Endothelial cell of umbilical vein (primary cell): ENCODE measurements around the gene LRRC17. TPM values are rescaled to one million over a fixed set of nuclear protein-coding genes. Genes with fewer than 3 reads are reported as not detected.

Experiments used
- BruUV-seq: library from RNA; stranded (reverse); fragments of 400-500 nt; replicated peaks from 2 replicates; lab custom pipeline; 2021; lab: Mats Ljungman, UMichigan
- CTCF ChIA-PET: fragments of 300-600, 350-600 bp; sonication (Branson Sonifier 250); formaldehyde crosslinking; loops from one replicate; lab custom pipeline; 2021; ENCODE audit warnings: antibody characterized with exemption, inconsistent platforms; lab: Charles Lee
- POLR2A ChIA-PET: fragments of 300-600, 350-600 bp; sonication (Branson Sonifier 250); formaldehyde crosslinking; loops from one replicate; lab custom pipeline; 2021; ENCODE audit warnings: antibody characterized with exemption, inconsistent platforms; lab: Charles Lee
- DNase-seq: peaks from one replicate; pipeline ENCODE4 v3.0.0-alpha.2; 2011; ENCODE audit warnings: low read depth, low spot score
- FAIRE-seq: peaks from 2 replicates; lab custom pipeline; 2011; peaks lifted over from hg19 to GRCh38; lab: Jason Lieb, UNC
- H2AFZ ChIP-seq: 2 replicates; pipeline ENCODE4 v1.6.0; 2012; ENCODE audit warnings: low read depth, low read length, control low read depth, inconsistent platforms
- H3K27ac ChIP-seq: 2 replicates; pipeline ENCODE4 v1.5.1; 2011; ENCODE audit warnings: low read depth, mild to moderate bottlenecking, control low read depth, low read length, moderate library complexity; ENCODE audit not compliant: insufficient read depth
- H3K27me3 ChIP-seq, 2 experiments: 2 replicates each; pipeline versions ENCODE4 v1.6.0 to v1.6.1; 2011; ENCODE audit warnings: low read length in 2 of 2, mixed read lengths in 1 of 2; ENCODE audit not compliant: control insufficient read depth in 2 of 2, insufficient read depth in 2 of 2
- H3K36me3 ChIP-seq, 2 experiments: 2 replicates in 1 of 2; 3 replicates in 1 of 2; pipeline ENCODE4 v1.5.1; 2011; ENCODE audit warnings: low read length in 2 of 2, mild to moderate bottlenecking in 1 of 2, moderate library complexity in 1 of 2; ENCODE audit not compliant: control insufficient read depth in 2 of 2, insufficient read depth in 2 of 2; ENCODE audit errors: extremely low read depth in 1 of 2
- H3K4me1 ChIP-seq: 3 replicates; pipeline ENCODE4 v1.5.1; 2011; ENCODE audit warnings: mild to moderate bottlenecking, low read length; ENCODE audit not compliant: control insufficient read depth, insufficient read depth; ENCODE audit errors: extremely low read depth
- H3K4me2 ChIP-seq: 2 replicates; pipeline ENCODE4 v1.6.1; 2011; ENCODE audit warnings: low read length, control low read depth, mixed read lengths; ENCODE audit not compliant: insufficient read depth
- H3K4me3 ChIP-seq, 3 experiments: fragments of 200-600 bp in 1 of 3; sonication (generic), shearing (Covaris generic) in 1 of 3; replicated peaks in 1 of 3; 2 replicates each; pipeline ENCODE4 v1.5.1; 2011 to 2016; ENCODE audit warnings: control low read depth in 3 of 3, low read length in 3 of 3, mild to moderate bottlenecking in 2 of 3, inconsistent platforms in 1 of 3, low read depth in 1 of 3, moderate library complexity in 1 of 3; ENCODE audit not compliant: insufficient read depth in 1 of 3
- H3K79me2 ChIP-seq: 2 replicates; pipeline ENCODE4 v1.6.0; 2012; ENCODE audit warnings: low read length, inconsistent platforms; ENCODE audit not compliant: control insufficient read depth, insufficient read depth
- H3K9ac ChIP-seq: replicated peaks from 2 replicates; pipeline ENCODE3; 2011; ENCODE audit warnings: low read length, control low read depth; ENCODE audit not compliant: insufficient read depth; ENCODE audit errors: extremely low read depth
- H3K9me1 ChIP-seq: replicated peaks from 3 replicates; pipeline ENCODE4 v1.6.0; 2011; ENCODE audit warnings: mild to moderate bottlenecking, low read length; ENCODE audit not compliant: control insufficient read depth, insufficient read depth; ENCODE audit errors: extremely low read depth
- H3K9me3 ChIP-seq: replicated peaks from 2 replicates; pipeline ENCODE4 v1.5.1; 2012; ENCODE audit warnings: low read length, inconsistent platforms; ENCODE audit not compliant: control insufficient read depth, insufficient read depth
- H4K20me1 ChIP-seq: replicated peaks from 2 replicates; pipeline ENCODE3; 2011; ENCODE audit warnings: mild to moderate bottlenecking, low read length; ENCODE audit not compliant: control insufficient read depth, insufficient read depth; ENCODE audit errors: extremely low read depth
- CTCF ChIP-seq, 2 donors: IDR thresholded peaks; 1 replicate in 1 of 2; 2 replicates in 1 of 2; pipeline ENCODE4 v1.5.1; 2011; ENCODE audit warnings: low read length in 2 of 2, mild to moderate bottlenecking in 2 of 2, moderate library complexity in 2 of 2, control low read depth in 1 of 2, inconsistent platforms in 1 of 2, low read depth in 1 of 2; ENCODE audit not compliant: insufficient read depth in 1 of 2; ENCODE audit errors: extremely low read depth in 1 of 2
- EZH2 ChIP-seq: IDR thresholded peaks from 2 replicates; pipeline ENCODE4 v1.6.1; 2012; ENCODE audit warnings: borderline replicate concordance, low read depth, mild to moderate bottlenecking, moderate library complexity, low read length, inconsistent platforms; ENCODE audit not compliant: severe bottlenecking
- FOS ChIP-seq: IDR thresholded peaks from 2 replicates; pipeline ENCODE4 v1.6.1; 2011; ENCODE audit warnings: mild to moderate bottlenecking, low read length, moderate library complexity, borderline replicate concordance; ENCODE audit not compliant: insufficient read depth
- GATA2 ChIP-seq: IDR thresholded peaks from 2 replicates; pipeline ENCODE4 v1.7.0; 2011; ENCODE audit warnings: low read depth, mild to moderate bottlenecking, moderate library complexity, mixed read lengths, low read length; ENCODE audit not compliant: insufficient read length, insufficient read depth
- JUN ChIP-seq: IDR thresholded peaks from 2 replicates; pipeline ENCODE4 v1.6.1; 2011; ENCODE audit warnings: borderline replicate concordance, low read depth; ENCODE audit not compliant: insufficient read length, insufficient read depth
- MAX ChIP-seq: IDR thresholded peaks from 2 replicates; pipeline ENCODE4 v1.6.1; 2011; ENCODE audit not compliant: insufficient read depth, insufficient read length
- MYC ChIP-seq: IDR thresholded peaks from one replicate; pipeline ENCODE4 v1.6.1; 2011; ENCODE audit warnings: mild to moderate bottlenecking, low read depth, low read length
- POLR2A ChIP-seq: IDR thresholded peaks from 2 replicates; pipeline ENCODE4 v1.6.1; 2012; ENCODE audit warnings: low read depth, mild to moderate bottlenecking, control low read depth, low read length
- POLR2AphosphoS5 ChIP-seq: IDR thresholded peaks from 2 replicates; pipeline ENCODE4 v1.6.1; 2012; ENCODE audit warnings: low read depth, mild to moderate bottlenecking, control low read depth, low read length, moderate library complexity; ENCODE audit not compliant: insufficient read depth
- dilution Hi-C: fragments of 300-500 bp; cut with MboI; formaldehyde crosslinking; loops from one replicate; pipeline ENCODE4 v1.15.0; 2019; ENCODE audit warnings: low sequenced_read_pairs; ENCODE audit not compliant: extremely low pct_ligation_motif_present
- intact Hi-C: fragments of 100-400 bp; cut with micrococcal nuclease; formaldehyde crosslinking; loops from one replicate; pipeline ENCODE4 v1.10.0; 2022
- polyA plus RNA-seq, 4 experiments: library from polyadenylated mRNA; depleted of rRNA in 3 of 4; stranded (reverse) in 3 of 4; unstranded in 1 of 4; fragments of >200 nt; gene quantifications; 2 replicates each; pipeline versions ENCODE4 v1.2.1 to v1.2.3, GENCODE V29; 2011 to 2012; ENCODE audit warnings: missing spikeins in 1 of 4
- total RNA-seq: library from RNA; stranded (reverse); gene quantifications from 2 replicates; pipeline ENCODE4 v1.2.3, GENCODE V29; 2021

The LRRC17 gene
- total and polyA plus RNA-seq, 2 donors (not counting 3 experiments of a cell fraction or from before 2014, with no cell fraction given): 22.7 to 33.7 TPM

GRCh38 chr7:102944241-102944640 lies 31.4 kb downstream of the LRRC17 start:
- no peak for DNase-seq
- no peak overlapping the region for H2AFZ ChIP-seq
- H3K27ac ChIP-seq: no peak overlapping the region
- H3K9me3 ChIP-seq: no peaks in the 10 kb centered on the region
- peaks cover 4% of the 10 kb centered on the region for H3K4me1 ChIP-seq
- no peaks in the 10 kb centered on the region for H3K36me3 ChIP-seq
- H3K9me1 ChIP-seq: no peaks in the 10 kb centered on the region
- no peaks in the 10 kb centered on the region for H3K79me2 ChIP-seq
- H3K9ac ChIP-seq: no peak overlapping the region
- H3K4me3 ChIP-seq: no peak overlapping the region
- intact Hi-C loops: no loop called here
- H4K20me1 ChIP-seq: no peaks in the 10 kb centered on the region
- no peak overlapping the region for H3K4me2 ChIP-seq
- no peak for FAIRE-seq
- ChIA-PET POLR2A (no interaction called here), CTCF (interaction anchor here (0.7 kb wide), 1 partner anchor 118 kb away, joined by 4 read pairs; no protein-coding TSS in a partner anchor)
- BruUV-seq: no TSS peak
- TF ChIP-seq MAX: no peak
- no peak for TF ChIP-seq CTCF (IDR thresholded peaks at IDR 0.05; ENCODE audit: extremely low read depth in 1 of 2, insufficient read depth in 1 of 2, low read depth in 1 of 2, low read length in 2 of 2)
- no peak for TF ChIP-seq EZH2
- no peak for TF ChIP-seq FOS
- TF ChIP-seq GATA2: no peak
- no peak for TF ChIP-seq POLR2AphosphoS5
- TF ChIP-seq MYC: no peak
- no peak for TF ChIP-seq POLR2A
- TF ChIP-seq JUN: no peak
- no peaks in the 10 kb centered on the region for H3K27me3 ChIP-seq
- dilution Hi-C loops: no loop called here
